ENCODE data around the gene SPOCK1.
A peak's percentile ranks its signal among the peaks of the same experiment; 100 is the strongest.
"Not testable (repeated sequence)": the region's sequence is repeated elsewhere in the genome, so short reads cannot be mapped to it uniquely, and the experiment has no call there.

The SPOCK1 gene

GRCh38 chr5:137498736-137499505, at the start of gene SPOCK1:
TSS of gene SPOCK1 (minus strand) at chr5:137499326.
- DNase-seq, result peak; percentile 78

GRCh38 chr5:137545956-137546355, 46.8 kb upstream of the SPOCK1 start:
- DNase-seq, result no peak

- DNase-seq, result not testable (repeated sequence)
Observed at GRCh38 chr5:137535449-137535848, 36.3 kb upstream of the SPOCK1 start.

- no peak for DNase-seq
Observed at GRCh38 chr5:137533963-137534362, 34.8 kb upstream of the SPOCK1 start.

DNA sequence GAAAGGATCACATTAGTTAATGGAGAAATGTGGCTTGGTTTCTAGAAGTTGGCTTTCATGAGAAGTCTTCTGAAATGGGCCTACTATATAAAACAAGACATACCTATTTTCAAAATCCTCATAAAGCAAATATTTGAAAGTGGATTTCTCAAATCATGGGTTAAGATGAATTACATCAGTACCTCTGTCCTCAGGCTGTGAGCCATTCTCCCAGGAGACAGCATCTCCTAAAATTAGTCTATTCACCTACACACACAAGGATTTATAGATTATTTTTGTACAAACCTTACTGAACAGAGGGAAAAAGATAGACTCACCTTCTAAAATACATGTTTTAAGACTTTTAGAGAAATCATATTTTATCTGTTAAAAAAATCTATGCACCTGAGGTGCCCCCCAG, 32.1 kb upstream of the SPOCK1 start:
- no peak for DNase-seq

DNA sequence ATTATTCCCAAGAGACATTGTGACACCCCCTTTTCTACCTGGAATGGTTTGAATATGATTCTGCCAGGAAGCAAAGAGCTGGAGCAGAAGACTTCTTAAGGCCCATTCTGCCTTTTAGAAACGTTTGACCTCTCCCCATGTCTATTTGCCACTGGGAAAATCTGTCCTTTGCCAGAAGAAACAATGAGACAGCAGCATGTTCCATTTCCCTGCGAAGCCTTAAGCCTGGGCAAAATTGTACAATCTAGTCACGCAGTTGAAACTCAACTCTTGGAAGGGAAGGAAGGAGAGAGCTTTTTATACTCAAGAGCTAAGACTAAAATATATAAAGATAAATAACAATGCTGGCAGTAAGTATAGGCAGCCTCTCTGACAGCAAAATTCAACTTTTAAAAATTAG, 22.1 kb upstream of the SPOCK1 start:
- DNase-seq, result no peak

- no peak for DNase-seq
Observed at GRCh38 chr5:137516961-137517360, 17.8 kb upstream of the SPOCK1 start.

- no peak for DNase-seq
Observed at GRCh38 chr5:137516251-137516797, 17.2 kb upstream of the SPOCK1 start.

DNA sequence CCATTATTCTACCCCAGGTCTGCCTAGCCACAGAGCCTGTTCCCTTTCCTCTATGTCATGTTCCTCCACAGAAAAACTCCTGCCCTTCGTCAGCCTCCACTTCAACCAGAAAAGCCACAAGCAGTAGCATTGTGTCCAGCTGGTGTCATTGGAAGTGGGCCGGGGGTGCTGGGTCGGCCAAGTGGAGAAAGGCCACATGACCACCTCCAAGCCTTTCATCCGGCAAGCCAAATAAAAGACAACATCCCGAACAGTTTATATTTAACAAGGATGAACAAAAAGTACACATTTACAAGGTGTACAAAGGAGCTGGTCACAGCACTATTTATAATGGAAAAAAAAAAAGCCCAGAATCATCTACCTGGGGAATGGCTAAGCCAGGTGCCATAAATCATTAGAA, 16.1 kb upstream of the SPOCK1 start:
- DNase-seq, result no peak

DNA sequence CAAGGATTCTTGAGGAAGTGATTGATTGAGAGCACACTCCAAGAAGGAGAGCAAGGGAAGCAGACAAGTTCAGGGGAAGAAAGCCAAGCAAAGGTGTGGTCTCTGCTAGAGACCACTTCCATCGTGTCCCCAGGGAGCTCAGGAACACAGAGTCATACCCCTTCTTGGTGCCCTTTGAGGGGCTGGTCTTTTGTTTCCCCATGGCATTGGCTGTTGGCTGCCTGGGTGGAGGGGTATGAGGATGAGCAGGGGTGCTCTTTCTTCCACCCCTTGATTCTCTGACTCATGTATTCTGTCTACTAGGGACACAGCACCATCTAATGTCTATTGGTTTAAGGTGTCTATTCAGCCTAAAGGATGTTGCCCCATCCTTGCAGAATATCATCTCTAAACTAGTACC, 11.5 kb upstream of the SPOCK1 start:
- DNase-seq, result no peak

- DNase-seq, result peak; percentile 35
Observed at GRCh38 chr5:137507150-137507549, 8.0 kb upstream of the SPOCK1 start.

DNA sequence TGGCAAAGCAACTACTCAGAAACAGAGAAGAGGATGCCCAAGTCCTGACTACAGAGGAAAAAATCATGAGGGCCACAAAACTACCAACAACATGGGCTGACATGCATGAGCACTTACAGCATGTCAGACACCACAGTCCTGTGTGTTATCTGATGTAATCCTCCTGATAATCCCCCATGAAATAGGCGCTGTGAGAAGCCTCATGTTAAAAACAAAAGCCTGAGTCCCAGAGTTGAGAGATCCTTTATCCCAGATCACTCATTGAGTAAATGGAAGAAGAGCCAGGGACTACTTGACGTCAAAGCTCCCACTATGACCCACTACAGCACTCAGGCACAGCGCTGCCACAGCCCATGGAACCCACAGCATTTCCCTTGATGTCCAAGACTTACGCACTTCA, 7.2 kb upstream of the SPOCK1 start:
- DNase-seq, result no peak

DNA sequence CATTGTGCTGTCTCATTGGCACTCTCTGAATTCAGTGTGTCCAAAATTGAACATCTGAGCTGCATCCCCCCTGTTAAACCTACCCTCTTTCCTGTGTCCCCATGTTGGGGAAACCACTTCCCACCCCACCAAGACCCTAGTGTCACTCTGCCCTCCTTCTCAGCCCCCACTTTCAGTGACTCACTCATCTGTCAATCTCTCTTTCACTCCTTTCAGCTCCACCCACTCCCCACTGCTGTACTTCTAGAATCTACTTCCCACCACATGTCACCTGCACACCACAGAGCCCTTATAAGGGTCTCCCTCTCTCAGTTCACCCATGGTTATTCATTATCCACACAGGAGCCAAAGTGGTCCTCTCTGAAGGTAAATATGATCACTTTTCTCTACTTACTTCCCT, 5.8 kb upstream of the SPOCK1 start:
- no peak for DNase-seq

DNA sequence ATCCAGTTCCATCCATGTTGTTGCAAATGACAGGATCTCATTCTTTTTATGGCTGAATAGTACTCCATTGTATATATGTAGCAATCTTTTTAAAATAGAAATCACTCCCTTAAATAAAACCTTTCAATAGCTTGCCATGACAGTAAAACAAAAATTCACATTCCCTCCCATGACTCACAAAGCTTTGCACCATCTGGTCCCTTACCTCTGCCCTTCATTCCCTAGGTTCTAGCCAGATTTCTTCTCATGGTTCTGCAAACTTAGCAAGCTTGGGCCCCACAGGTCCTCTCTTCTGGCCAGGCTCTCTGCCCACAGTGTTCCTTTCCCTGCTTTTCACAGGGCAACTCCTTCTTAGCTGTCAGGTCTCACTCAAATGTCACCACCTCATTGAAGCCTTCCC, 4.3 kb upstream of the SPOCK1 start:
- DNase-seq, result no peak

DNA sequence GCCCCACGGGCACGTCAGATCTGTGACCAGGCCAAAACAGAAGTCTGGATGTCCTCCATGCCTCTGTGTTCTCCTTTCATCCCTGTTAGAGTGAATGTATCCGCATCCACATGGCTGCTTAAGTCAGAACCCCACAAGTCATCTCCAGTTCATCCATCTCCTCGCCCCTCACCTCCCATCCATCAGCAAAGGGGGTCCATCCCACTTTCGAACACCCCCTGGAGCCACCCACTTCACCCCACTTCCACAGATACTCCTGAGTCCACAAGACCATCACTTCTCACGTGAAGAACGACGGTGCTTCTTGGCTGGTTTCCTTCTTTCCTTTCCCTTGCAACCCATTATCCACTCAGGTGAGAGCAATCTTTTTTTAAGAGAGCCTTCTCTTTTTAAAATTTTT, 3.5 kb upstream of the SPOCK1 start:
- no peak for DNase-seq

DNA sequence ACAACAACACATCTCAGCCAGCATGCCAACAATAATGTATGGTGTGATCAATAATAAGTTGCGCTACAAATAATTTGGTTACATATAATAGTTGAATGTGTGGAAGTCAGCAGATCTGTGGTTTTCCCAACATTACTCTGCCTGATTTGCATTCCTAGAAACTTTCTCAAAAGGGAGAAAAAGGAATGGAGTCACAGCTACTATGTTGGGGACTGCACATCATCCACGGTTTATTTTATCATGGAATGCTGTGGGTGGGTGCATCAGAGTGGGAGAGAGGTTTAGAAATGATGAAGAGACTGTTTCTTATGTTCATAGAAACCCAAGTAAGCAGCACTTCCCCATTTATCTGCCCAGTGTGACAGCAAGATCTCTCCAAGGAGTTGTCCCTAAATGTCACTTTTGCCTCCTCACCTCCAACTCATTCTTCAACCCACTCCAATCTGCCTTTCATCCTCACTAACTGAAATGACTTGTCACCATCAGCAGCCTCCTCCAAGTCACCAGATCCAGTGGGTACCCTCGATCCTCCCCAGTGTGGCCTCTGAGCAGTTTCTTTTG, 2.8 kb upstream of the SPOCK1 start:
- peak; percentile 21 for DNase-seq

DNA sequence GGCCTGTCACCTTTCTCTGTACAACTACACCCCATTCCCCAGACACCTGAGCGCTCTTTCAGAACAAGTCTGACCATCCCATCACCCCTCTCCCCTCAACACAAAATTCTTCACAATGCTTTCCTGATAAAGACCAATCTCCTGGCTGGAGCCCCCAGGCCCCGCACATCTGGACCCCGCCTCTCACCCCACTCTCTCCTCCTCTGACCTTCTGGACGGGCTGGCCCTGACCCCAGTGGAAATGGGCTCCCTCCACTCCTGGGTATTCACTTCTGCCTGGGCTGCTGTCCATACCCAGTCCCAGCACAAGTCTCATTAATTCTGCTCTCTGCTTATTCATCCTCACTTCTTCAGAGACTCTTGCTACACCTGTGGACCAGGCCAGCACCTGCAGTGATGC, 2.1 kb upstream of the SPOCK1 start:
- no peak for DNase-seq

DNA sequence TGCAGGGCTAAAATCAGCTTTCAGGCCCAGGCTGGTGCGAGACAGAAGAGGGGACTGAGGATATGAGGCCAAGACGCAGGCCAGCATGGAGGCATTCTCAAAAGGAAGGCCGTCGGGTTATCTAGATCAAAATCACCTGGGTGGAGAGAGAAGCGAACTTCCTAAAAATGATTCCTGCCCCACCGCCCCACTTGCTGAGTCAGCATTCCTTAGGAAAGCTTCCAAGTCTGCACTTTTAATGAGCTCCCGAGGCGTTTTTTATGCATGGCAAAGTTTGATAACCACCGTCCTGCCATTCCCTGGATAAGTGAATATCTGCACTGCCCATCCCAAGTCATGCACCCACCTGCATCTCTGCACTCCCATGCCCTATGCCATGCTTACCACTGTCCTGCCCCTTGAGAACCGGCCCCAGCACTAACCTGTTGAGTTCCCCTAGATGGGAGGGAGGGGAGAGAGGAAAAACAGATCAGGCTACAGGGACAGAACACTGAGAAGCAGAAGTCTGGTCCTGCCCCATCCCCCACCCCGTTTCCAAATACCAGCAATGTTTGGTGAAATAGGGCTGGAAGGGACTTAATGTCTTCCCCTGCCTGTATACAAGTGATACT, 1.6 kb upstream of the SPOCK1 start:
- DNase-seq, result no peak

DNA sequence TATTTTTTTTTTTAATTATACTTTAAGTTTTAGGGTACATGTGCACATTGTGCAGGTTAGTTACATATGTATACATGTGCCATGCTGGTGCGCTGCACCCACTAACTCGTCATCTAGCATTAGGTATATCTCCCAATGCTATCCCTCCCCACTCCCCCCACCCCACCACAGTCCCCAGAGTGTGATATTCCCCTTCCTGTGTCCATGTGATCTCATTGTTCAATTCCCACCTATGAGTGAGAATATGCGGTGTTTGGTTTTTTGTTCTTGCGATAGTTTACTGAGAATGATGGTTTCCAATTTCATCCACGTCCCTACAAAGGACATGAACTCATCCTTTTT, 351 bp upstream of the SPOCK1 start:
- DNase-seq, result not testable (repeated sequence)

- DNase-seq, result no peak
Observed at GRCh38 chr5:137498301-137498735, 808 bp downstream of the SPOCK1 start.

GRCh38 chr5:137497396-137498290, 1.5 kb downstream of the SPOCK1 start:
- no peak for DNase-seq

DNA sequence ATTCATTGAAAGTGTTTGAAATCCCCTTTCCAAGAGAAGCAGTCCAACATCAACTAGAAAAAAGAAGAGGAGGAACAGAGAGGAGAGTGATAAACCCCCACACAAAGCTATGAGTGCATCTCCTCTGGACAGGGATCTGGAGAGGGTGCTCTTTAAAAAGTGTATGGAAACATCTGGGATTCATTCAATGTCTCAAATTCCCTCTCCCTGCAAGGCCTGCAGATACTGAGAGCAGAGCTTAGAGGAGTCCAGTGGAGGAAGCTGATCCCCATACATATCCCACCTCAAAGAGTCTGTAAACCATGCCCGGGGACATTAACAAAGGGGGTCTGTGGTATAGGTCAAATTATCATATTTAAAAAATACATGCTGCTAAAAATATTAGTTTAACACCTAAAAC, 2.2 kb downstream of the SPOCK1 start:
- DNase-seq, result peak; percentile 30

DNA sequence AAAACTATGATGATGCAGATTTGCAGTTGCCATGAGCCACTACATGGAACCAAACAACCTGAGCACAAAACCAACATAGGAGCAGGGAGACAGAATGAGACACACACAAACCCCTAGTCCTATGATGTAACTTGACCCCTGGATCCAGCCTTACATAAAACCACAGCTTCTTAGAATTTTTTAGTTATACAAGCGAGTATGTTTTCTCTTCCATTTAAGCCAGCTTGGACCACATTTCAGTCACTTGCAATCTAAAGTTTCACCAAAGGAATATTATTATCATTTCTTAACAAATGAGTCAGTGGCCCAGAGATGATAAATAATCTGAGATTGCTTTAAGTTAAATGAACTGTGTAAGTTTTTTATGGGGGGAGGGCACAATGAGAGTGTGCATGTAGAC, 6.8 kb downstream of the SPOCK1 start:
- peak; percentile 79 for DNase-seq
